Measurements from ENCODE around the gene SLC35F1. TPM values are rescaled to one million over a fixed set of nuclear protein-coding genes. Genes with fewer than 3 reads are reported as not detected.

Gene SLC35F1
- polyA plus RNA-seq, 1 donor from 2014 or later, result 35.1 TPM

DNA sequence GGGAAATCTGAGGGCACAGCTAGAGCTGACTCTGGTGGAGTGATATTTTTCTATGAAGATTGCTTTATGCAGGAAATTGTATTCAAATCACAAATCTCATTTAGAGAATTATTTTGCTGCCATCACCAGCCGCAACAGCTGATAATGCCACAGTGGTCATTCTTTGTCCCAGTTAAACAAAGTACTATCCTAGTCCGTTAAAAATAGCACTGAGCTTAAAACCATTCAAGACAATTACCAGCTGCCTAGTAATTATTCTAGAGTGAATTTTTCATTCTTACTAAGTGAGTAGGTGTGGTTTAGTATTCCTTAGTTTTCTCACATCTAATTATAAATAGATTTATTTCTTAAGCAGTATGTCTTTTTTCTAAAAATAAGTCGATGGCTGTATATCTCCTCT is 190.5 kb downstream of the SLC35F1 start:
- no peak overlapping the region for H3K4me2 ChIP-seq (ENCODE audit: low read length)
- H3K4me3 ChIP-seq (ENCODE audit: low read length), result no peak overlapping the region
- peaks cover 1% of the 10 kb centered on the region for H3F3A ChIP-seq (ENCODE audit: insufficient read depth, low read length, poor library complexity, severe bottlenecking)
- no peak overlapping the region for H3K27ac ChIP-seq (ENCODE audit: low read length)
- no peaks in the 10 kb centered on the region for H3K79me2 ChIP-seq (replicated peaks; ENCODE audit: insufficient read depth, low read length)
- TF ChIP-seq SMC3 (conservative IDR thresholded peaks at IDR 0.05; ENCODE audit: poor library complexity) (no peak), POLR2AphosphoS5 (IDR thresholded peaks at IDR 0.05) (no peak), EP300 (conservative IDR thresholded peaks at IDR 0.05; ENCODE audit: poor library complexity, severe bottlenecking) (no peak), TAF1 (IDR thresholded peaks at IDR 0.05; ENCODE audit: low read depth) (no peak), EZH2 (IDR thresholded peaks at IDR 0.05; ENCODE audit: borderline replicate concordance, insufficient read depth, low read length, poor library complexity, severe bottlenecking) (no peak), RAD21 (conservative IDR thresholded peaks at IDR 0.05) (no peak), MXI1 (conservative IDR thresholded peaks at IDR 0.05; ENCODE audit: poor library complexity, severe bottlenecking) (no peak)
- TF ChIP-seq, protein P1, sequence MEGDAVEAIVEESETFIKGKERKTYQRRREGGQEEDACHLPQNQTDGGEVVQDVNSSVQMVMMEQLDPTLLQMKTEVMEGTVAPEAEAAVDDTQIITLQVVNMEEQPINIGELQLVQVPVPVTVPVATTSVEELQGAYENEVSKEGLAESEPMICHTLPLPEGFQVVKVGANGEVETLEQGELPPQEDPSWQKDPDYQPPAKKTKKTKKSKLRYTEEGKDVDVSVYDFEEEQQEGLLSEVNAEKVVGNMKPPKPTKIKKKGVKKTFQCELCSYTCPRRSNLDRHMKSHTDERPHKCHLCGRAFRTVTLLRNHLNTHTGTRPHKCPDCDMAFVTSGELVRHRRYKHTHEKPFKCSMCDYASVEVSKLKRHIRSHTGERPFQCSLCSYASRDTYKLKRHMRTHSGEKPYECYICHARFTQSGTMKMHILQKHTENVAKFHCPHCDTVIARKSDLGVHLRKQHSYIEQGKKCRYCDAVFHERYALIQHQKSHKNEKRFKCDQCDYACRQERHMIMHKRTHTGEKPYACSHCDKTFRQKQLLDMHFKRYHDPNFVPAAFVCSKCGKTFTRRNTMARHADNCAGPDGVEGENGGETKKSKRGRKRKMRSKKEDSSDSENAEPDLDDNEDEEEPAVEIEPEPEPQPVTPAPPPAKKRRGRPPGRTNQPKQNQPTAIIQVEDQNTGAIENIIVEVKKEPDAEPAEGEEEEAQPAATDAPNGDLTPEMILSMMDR (IDR thresholded peaks at IDR 0.05; ENCODE audit: poor library complexity, severe bottlenecking), result no peak
- TF ChIP-seq, protein P2, sequence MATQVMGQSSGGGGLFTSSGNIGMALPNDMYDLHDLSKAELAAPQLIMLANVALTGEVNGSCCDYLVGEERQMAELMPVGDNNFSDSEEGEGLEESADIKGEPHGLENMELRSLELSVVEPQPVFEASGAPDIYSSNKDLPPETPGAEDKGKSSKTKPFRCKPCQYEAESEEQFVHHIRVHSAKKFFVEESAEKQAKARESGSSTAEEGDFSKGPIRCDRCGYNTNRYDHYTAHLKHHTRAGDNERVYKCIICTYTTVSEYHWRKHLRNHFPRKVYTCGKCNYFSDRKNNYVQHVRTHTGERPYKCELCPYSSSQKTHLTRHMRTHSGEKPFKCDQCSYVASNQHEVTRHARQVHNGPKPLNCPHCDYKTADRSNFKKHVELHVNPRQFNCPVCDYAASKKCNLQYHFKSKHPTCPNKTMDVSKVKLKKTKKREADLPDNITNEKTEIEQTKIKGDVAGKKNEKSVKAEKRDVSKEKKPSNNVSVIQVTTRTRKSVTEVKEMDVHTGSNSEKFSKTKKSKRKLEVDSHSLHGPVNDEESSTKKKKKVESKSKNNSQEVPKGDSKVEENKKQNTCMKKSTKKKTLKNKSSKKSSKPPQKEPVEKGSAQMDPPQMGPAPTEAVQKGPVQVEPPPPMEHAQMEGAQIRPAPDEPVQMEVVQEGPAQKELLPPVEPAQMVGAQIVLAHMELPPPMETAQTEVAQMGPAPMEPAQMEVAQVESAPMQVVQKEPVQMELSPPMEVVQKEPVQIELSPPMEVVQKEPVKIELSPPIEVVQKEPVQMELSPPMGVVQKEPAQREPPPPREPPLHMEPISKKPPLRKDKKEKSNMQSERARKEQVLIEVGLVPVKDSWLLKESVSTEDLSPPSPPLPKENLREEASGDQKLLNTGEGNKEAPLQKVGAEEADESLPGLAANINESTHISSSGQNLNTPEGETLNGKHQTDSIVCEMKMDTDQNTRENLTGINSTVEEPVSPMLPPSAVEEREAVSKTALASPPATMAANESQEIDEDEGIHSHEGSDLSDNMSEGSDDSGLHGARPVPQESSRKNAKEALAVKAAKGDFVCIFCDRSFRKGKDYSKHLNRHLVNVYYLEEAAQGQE (IDR thresholded peaks at IDR 0.05; ENCODE audit: borderline replicate concordance), result no peak
- H3K9ac ChIP-seq (ENCODE audit: low read length), result no peak overlapping the region
- no peaks in the 10 kb centered on the region for H3K9me3 ChIP-seq (ENCODE audit: low read length)
- no peaks in the 10 kb centered on the region for H4K20me1 ChIP-seq (ENCODE audit: insufficient read depth)
- H3K27me3 ChIP-seq (ENCODE audit: insufficient read depth, low read depth, low read length), result no peaks in the 10 kb centered on the region
- no peaks in the 10 kb centered on the region for H3K9me2 ChIP-seq (ENCODE audit: insufficient read depth, low read length)
- H2AFZ ChIP-seq (ENCODE audit: low read depth, low read length), result no peak overlapping the region
- no peaks in the 10 kb centered on the region for H3K36me3 ChIP-seq (ENCODE audit: insufficient read depth, low read length)

DNA sequence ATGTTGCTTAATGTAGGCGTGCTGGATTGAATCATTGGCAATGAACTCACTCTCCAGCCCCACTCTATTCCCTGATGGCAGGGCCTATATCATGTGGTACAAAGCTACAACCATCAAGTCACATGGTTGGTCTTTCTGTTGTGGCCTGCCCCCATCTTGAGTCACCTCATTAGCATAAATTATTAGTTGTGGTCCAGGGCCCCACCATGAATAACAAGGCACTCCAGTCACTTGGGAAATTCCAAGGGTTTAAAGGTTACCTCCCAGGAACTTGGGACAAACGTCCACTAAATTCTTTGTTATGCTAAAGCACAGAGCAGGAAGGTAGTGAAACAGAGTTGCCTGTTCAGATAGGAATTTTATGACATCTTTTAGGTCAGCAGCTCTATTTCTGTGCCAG is 193.7 kb downstream of the SLC35F1 start:
- Histone ChIP-seq H3K9me2 (ENCODE audit: insufficient read depth, low read length) (no peaks in the 10 kb centered on the region), H3K4me2 (ENCODE audit: low read length) (no peak overlapping the region), H3F3A (ENCODE audit: insufficient read depth, low read length, poor library complexity, severe bottlenecking) (peaks cover 3% of the 10 kb centered on the region), H3K36me3 (ENCODE audit: insufficient read depth, low read length) (no peaks in the 10 kb centered on the region), H2AFZ (ENCODE audit: low read depth, low read length) (no peak overlapping the region), H3K27ac (ENCODE audit: low read length) (no peak overlapping the region), H3K9me3 (ENCODE audit: low read length) (no peaks in the 10 kb centered on the region), H3K27me3 (ENCODE audit: insufficient read depth, low read depth, low read length) (no peaks in the 10 kb centered on the region), H4K20me1 (ENCODE audit: insufficient read depth) (no peaks in the 10 kb centered on the region), H3K9ac (ENCODE audit: low read length) (no peak overlapping the region), H3K79me2 (replicated peaks; ENCODE audit: insufficient read depth, low read length) (no peaks in the 10 kb centered on the region), H3K4me3 (ENCODE audit: low read length) (no peak overlapping the region)
- no peak for TF ChIP-seq TAF1 (IDR thresholded peaks at IDR 0.05; ENCODE audit: low read depth)
- TF ChIP-seq, protein P1 (IDR thresholded peaks at IDR 0.05; ENCODE audit: poor library complexity, severe bottlenecking), result no peak
- no peak for TF ChIP-seq SMC3 (conservative IDR thresholded peaks at IDR 0.05; ENCODE audit: poor library complexity)
- no peak for TF ChIP-seq RAD21 (conservative IDR thresholded peaks at IDR 0.05)
- no peak for TF ChIP-seq EZH2 (IDR thresholded peaks at IDR 0.05; ENCODE audit: borderline replicate concordance, insufficient read depth, low read length, poor library complexity, severe bottlenecking)
- TF ChIP-seq MXI1 (conservative IDR thresholded peaks at IDR 0.05; ENCODE audit: poor library complexity, severe bottlenecking), result no peak
- TF ChIP-seq POLR2AphosphoS5 (IDR thresholded peaks at IDR 0.05), result no peak
- no peak for TF ChIP-seq EP300 (conservative IDR thresholded peaks at IDR 0.05; ENCODE audit: poor library complexity, severe bottlenecking)
- TF ChIP-seq, protein P2 (IDR thresholded peaks at IDR 0.05; ENCODE audit: borderline replicate concordance), result no peak

All from neural cell (in vitro differentiated cells).